NCI-H2171 (cell line): Measurements from ENCODE around the gene KCNQ5.
"Not testable (repeated sequence)": the region's sequence is repeated elsewhere in the genome, so short reads cannot be mapped to it uniquely, and the experiment has no call there.

Experiments used
- DNase-seq: peaks from one replicate; lab custom pipeline; 2025; lab: John Stamatoyannopoulos, UW

The KCNQ5 gene

DNA sequence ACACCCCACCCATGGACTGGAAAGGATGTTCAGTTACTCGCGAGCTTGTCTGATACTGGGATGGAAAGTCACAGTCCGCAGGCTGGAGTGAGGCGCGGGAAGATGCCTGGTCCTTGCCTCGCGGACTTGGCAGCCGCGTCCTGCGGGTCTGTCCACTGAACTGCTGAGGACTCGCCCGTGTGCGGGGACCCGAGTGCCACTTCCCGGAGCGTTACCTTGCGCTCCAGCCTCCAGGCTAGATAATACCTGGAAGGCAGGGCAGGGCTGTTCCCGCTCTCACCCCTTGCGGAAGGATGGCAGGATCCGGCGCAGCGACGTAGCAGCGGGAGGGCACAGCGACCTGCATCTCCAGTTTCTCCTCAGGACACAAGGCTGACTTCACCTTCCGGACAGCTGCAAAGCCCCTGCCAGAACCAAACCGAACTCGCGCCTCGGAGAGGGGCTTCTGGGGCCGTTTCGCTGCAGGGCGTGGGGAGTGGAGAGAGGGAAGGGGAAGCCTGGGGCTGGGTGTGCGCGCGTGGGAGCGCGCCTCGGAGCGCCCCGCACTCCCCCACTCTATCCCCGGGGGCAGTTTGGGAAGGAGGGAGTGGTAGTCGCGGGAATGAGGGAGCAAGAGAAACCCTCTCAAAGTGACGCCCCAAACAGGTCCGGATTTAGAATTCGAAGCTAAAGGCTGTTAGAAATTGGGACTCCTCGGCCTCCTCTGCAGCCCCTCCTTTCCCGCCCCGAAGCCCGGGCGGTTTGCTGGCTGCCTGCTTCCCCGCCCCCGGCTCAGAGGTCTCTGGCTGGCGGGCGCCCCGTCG is at the start of gene KCNQ5:
Gene KCNQ5, plus strand, starts transcription at position 774 of the 803 bp plus-strand sequence.
- DNase-seq: no peak

GRCh38 chr6:72579865-72580264 is 42.0 kb upstream of the KCNQ5 start:
- DNase-seq: no peak

DNA sequence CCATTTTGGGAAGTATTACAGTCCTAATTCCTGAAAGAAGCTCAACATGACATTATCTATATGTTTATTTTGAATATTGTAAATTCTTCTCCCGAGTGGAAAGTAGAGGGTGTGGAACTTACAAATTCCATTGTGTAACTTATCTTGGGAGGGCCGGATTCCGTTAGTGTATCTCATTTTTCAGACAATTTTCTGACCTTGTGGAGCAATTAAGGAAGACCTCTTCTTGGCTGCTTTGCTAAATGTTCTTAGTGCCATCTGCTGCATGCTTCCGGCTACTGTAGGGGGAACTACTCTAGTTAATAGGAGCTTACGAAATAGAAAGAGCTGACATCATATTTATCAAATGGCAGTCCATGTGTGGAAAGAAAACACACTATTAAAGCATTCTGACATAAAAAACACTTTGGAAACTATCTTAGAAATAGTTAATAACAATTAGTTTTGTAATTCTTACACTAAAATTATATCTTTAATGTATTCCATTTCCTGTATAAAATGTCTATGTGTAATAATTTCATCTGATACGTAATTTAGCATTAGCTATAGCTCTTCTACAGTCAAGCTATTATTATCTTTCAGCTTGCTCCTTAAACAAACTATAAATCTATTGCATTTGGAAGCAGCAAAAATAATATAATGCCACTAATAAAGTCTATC is 41.5 kb upstream of the KCNQ5 start:
- peak; percentile 7 for DNase-seq

DNA sequence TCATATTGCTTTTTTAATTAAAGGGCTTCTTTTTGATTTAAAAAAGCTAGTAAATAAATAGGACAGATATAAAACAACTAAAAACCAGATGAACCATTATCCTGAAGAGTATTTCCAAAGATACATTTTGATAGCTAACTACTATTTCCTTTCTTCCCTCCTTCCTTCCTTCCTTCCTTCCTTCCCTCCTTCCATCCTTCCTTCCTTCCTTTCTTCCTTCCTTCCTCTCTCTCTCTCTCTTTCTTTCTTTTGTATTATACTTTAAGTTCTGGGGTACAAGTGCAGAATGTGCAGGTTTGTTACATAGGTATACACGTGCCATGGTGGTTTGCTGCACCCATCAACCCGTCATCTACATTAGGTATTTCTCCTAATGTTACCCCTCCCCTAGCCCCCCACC is 40.9 kb upstream of the KCNQ5 start:
- DNase-seq: not testable (repeated sequence)

DNA sequence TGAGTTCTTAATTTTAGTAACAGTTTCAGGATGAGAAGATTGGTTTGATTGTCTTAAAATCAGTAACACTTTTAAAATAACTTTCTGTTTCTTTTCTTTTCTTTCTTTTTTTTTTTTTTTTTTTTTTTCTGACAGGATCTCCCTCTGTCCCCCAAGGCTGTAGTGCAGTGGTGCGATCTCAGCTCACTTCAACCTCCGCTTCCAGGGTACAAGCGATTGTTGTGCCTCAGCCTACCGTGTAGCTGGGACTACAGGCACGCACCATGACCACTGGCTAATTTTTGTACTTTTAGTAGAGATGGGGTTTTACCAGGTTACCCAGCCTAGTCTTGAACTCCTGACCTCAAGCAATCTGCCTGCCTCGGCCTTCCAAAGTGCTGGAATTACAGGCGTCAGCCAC is 33.7 kb upstream of the KCNQ5 start:
- DNase-seq: no peak

DNA sequence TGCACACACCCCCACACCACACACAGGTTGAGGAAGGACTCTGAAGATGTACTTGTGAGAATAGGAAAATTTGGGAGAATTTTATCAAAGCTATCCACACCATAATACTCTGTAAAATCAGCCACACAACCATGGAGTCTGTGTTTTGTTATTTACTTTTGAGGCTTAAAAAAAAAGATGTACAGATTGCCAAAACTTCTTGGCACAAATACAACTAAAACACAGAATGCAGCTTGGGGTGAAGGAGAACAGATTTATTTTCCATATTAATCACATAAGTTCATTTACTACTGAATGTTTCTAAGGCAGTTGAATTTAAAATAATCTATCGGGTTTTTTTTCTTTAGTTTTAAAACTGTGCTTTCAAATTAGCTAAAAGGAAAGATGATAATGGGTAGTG is 32.8 kb upstream of the KCNQ5 start:
- no peak for DNase-seq

- DNase-seq: no peak
These were observed 26.1 kb upstream of the KCNQ5 start for GRCh38 chr6:72595812-72596211.

DNA sequence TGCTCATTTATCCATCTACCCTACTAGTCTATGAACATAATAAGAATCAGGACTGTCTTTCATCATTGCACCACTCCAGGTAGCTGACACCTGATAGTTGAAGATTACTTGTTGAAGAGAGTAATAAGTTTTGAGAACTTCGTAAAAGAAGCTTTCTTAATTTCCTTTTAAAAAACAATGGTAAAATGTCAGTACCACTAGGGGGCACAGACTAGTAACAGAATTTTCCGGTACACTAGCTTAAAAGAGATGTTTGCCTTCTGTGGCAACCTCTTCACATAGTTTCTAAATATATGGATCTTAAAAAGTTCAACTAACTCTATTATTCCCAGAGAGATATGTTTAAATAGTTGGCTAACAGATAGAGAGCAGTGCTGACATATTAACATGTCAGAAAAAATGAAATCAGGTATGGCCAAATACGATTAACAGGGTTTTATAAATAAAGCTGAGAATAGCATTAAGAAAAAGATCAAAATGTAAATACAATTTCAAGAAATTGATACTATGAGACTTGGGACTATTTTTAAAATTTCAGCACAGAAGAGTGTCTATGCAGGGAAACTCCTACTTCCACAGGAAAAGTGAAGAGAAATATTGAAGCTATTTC is 5.4 kb upstream of the KCNQ5 start:
- DNase-seq: no peak

DNA sequence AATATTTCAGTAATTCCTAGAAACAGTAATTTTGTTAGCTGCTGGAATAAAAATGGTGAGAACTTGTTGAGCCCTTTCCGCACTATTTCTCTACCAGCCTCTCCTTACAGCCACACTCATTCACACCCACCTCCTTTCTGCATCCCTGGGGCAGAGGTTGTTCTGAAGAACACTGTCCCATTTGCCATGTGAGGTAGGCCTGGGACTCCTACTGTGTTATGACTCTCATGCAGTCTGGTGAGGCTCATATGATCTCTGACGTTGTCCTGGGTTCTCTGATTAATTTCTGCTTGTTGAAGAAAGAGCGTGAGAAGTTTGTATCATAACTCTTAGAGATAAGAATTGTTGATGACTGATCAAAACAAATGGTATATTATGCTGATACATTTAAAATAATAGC is 4.1 kb upstream of the KCNQ5 start:
- no peak for DNase-seq

DNA sequence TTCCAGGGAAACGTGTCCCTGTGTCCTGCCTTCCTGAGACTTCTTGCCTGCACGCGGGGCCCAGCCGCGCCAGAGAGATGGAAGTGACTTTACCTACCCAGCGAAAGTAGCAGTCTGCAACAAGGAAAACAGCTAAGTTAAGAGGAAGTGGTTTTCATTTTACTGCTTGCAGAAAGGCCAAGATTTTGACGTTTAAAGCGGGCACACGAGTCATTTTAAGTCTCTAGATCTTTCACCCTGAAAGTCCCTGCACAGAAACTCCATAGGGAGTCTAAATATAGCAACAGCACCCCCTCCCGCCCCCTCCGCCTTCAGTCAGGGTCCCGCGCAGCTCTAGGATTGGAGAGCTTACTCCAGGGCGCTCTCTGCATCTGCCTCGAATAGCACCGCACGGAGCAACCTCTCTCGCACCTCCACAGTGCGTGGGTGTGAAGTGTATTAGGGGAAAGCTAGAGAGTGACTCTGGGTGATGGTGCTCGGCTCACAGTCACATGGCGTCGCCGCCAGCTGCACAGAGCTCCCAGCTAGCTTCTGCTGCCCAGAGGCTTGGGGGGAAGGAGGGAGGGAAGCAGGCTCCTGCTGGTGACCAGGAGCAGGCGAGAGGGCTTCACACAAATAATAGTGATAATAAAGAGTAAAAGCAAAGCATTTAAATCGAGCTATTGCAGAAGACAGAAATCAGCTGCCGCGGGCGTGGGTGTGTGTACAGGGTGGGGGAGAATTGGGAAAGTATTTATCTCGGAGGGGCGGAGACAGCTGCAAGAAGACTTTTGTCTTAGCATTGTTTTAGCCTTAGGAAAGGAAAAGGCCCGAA is 1.8 kb upstream of the KCNQ5 start:
- DNase-seq: no peak

- DNase-seq: no peak
These were observed 983 bp upstream of the KCNQ5 start for GRCh38 chr6:72620871-72621290.

GRCh38 chr6:72622094-72622940 is 453 bp downstream of the KCNQ5 start:
- DNase-seq: peak; percentile 6

- no peak for DNase-seq
These were observed 1.9 kb downstream of the KCNQ5 start for GRCh38 chr6:72623808-72624207.

DNA sequence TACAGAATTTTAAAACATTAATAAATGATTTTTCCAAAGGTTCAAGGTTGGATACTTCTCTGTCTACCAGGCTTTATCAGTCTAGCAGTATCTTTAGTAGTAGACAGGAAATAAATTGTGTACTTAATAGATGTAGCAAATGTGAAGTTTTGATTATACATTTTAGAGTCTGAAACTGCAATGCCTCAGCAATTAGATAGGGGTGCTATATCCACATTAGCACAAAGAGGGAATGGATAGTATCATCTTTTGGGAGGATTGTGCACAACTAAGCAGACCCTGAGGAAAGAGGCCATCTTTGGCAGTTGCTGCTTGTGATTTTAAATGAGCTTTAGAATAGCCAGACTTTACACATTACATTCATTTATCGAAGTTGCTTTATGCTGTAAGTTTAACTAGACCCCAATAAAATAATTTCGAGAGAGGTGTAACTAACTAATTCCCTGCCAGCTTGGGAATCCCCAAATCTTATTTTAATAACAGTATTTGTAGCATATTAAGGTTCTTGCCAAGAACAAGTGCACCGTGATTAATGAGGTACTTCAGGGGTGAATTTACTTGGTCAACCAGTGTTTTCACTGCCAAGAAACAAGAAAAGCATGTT is 2.8 kb downstream of the KCNQ5 start:
- DNase-seq: no peak

GRCh38 chr6:72626126-72626525 is 4.3 kb downstream of the KCNQ5 start:
- no peak for DNase-seq

DNA sequence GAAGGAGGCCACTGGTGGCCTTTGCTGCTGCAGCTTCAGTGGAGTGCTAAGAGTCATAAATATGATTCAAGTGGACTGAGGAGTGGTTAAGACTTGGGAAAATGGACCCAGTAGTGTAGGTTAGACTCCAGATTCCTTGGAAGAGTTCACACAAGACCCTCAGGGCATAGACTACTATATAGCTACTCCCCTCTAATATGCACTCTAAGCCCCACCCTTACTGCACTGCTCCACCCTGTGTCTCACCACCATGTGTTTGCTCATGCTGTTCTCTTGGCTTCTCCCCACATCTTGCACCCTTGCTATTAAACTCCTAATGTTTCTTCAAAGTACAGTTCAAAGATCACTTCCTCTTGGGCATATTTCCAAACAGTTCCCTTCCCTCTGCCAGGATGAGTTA is 5.7 kb downstream of the KCNQ5 start:
- no peak for DNase-seq

DNA sequence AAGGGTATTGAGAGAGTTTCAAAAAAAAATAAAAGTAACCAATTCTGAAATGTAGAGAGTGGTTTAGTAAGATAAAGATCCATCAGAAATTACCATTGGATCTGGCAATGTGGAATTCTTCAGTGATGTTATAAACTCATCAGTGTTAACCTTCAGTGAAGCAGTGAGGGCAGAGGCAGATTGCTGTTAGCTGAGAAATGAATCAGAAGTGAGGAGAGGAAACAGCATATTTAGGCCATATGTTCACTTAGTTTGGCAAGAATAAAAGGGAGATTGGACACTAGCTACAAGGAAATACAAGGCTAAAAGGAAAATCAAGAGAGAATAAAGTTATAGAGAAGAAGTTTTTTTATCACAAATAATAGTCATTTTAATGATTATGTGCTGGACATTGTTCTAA is 9.6 kb downstream of the KCNQ5 start:
- no peak for DNase-seq

- no peak for DNase-seq
These were observed 13.8 kb downstream of the KCNQ5 start for GRCh38 chr6:72635636-72636035.

GRCh38 chr6:72636215-72636614 is 14.4 kb downstream of the KCNQ5 start:
- no peak for DNase-seq

- DNase-seq: no peak
These were observed 14.9 kb downstream of the KCNQ5 start for GRCh38 chr6:72636786-72637185.
